Natural killer cell (primary cell): Measurements from ENCODE around the gene RAB9A. TPM values are rescaled to one million over a fixed set of nuclear protein-coding genes. Genes with fewer than 3 reads are reported as not detected.
A peak's percentile ranks its signal among the peaks of the same experiment; 100 is the strongest.

ENCODE experiments used
- ATAC-seq, 3 donors: fragments of 150-1000 bp in 2 of 3; fragments of 200-7000 bp in 1 of 3; cut with Tn5 transposase; 1 replicate in 1 of 3; 2 replicates in 2 of 3; pipeline ENCODE4 v1.10.0; 2021; ENCODE audit warnings: mild to moderate bottlenecking in 2 of 3, moderate library complexity in 2 of 3
- DNase-seq, 2 donors: peaks; one replicate each; pipeline versions ENCODE4 v3.0.0 to v3.0.0-alpha.2; 2013 to 2021; ENCODE audit warnings: mixed read lengths in 1 of 2
- H3K27ac ChIP-seq: one replicate; pipeline ENCODE4 v1.5.1; 2013; ENCODE audit warnings: mild to moderate bottlenecking, low read length
- H3K27me3 ChIP-seq: one replicate; pipeline ENCODE4 v1.6.1; 2013; ENCODE audit warnings: low read length; ENCODE audit not compliant: control insufficient read depth, insufficient read depth
- H3K36me3 ChIP-seq: one replicate; pipeline ENCODE4 v1.6.1; 2013; ENCODE audit warnings: low read length; ENCODE audit not compliant: control insufficient read depth, insufficient read depth
- H3K4me1 ChIP-seq: one replicate; pipeline ENCODE4 v1.6.1; 2013; ENCODE audit warnings: low read length; ENCODE audit not compliant: control insufficient read depth, insufficient read depth
- H3K4me3 ChIP-seq: one replicate; pipeline ENCODE4 v1.5.1; 2013; ENCODE audit warnings: low read length
- H3K9me3 ChIP-seq: one replicate; pipeline ENCODE4 v1.6.1; 2013; ENCODE audit warnings: low read length; ENCODE audit not compliant: control insufficient read depth, insufficient read depth
- H3K27ac Mint-ChIP-seq, 2 donors: one replicate each; pipeline ENCODE4 v1.8.0; 2022; ENCODE audit warnings: mild to moderate bottlenecking in 2 of 2, mixed read lengths in 2 of 2, moderate library complexity in 1 of 2
- H3K27me3 Mint-ChIP-seq, 2 donors: one replicate each; pipeline ENCODE4 v1.8.0; 2022; ENCODE audit warnings: low read depth in 2 of 2, mixed read lengths in 2 of 2
- H3K36me3 Mint-ChIP-seq: one replicate; pipeline ENCODE4 v1.8.0; 2022; ENCODE audit warnings: mixed read lengths
- H3K4me1 Mint-ChIP-seq, 2 donors: one replicate each; pipeline ENCODE4 v1.8.0; 2022; ENCODE audit warnings: mixed read lengths in 2 of 2
- H3K4me3 Mint-ChIP-seq: one replicate; pipeline ENCODE4 v1.8.0; 2022; ENCODE audit warnings: mild to moderate bottlenecking, moderate library complexity, mixed read lengths
- H3K9me3 Mint-ChIP-seq, 2 donors: one replicate each; pipeline ENCODE4 v1.8.0; 2022; ENCODE audit warnings: mixed read lengths in 2 of 2
- WGBS: methylation state at CpG from one replicate; pipeline ENCODE4 v1.1.7; 2013; ENCODE audit warnings: missing lambda C conversion rate; ENCODE audit not compliant: insufficient coverage; 5-methylcytosine and 5-hydroxymethylcytosine counted together
- intact Hi-C: fragments of 100-400 bp; cut with micrococcal nuclease; formaldehyde crosslinking; loops from one replicate; pipeline ENCODE4 v1.14.2; 2022
- total RNA-seq, 4 donors: library from RNA; stranded (reverse); fragments of 120-200 nt in 1 of 4; gene quantifications; one replicate each; pipeline versions ENCODE4 v1.2.3 to v1.2.4, GENCODE V29; 2013 to 2022
- TF ChIP-seq, protein P1 (sequence below): fragments of 200-600 bp; IDR thresholded peaks from one replicate; pipeline ENCODE4 v1.8.0; 2022; ENCODE audit warnings: antibody characterized with exemption

The RAB9A gene
- total RNA-seq, 3 donors from 2014 or later (not counting 1 experiment from before 2014, with no cell fraction given), result 27.0 to 36.9 (median 32.9) TPM

- ATAC-seq, result no peak
- H3K36me3 Mint-ChIP-seq, result no peaks in the 10 kb centered on the region
These were observed 5.4 kb downstream of the RAB9A start for GRCh38 chrX:13694359-13694758.

DNA sequence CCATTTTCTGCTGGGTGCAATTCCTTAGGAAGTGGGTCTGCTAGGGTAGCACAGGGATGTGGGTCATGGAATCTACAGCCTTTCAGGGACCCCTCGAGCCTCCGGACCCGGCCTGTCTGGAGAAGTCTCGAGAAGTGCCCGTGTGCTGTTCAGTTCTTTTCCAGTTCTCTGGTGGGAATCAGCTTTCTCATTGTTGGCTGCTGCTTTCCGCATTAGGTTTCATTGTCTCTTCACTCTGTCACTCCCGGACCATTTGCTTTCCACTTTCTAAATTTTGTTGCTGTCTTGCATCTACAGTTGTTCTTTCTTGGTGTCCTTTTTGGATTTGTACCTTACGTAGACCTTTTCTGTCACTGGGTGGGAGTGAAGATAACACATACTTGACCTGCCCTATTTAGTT, 6.1 kb downstream of the RAB9A start:
- H3K36me3 ChIP-seq, result no peaks in the 10 kb centered on the region
- intact Hi-C loops, result loop anchor here (10.0 kb wide), 2 partner anchors 610 to 740 kb away; no protein-coding TSS in a partner anchor
- H3K9me3 ChIP-seq, result no peaks in the 10 kb centered on the region
- peaks cover 73 to 75% of the 10 kb centered on the region in 2 donors for H3K4me1 Mint-ChIP-seq
- no peaks in the 10 kb centered on the region for H3K27me3 ChIP-seq
- peaks cover 62% of the 10 kb centered on the region for H3K4me1 ChIP-seq
- H3K27ac ChIP-seq, result no peak overlapping the region
- TF ChIP-seq, protein P1, sequence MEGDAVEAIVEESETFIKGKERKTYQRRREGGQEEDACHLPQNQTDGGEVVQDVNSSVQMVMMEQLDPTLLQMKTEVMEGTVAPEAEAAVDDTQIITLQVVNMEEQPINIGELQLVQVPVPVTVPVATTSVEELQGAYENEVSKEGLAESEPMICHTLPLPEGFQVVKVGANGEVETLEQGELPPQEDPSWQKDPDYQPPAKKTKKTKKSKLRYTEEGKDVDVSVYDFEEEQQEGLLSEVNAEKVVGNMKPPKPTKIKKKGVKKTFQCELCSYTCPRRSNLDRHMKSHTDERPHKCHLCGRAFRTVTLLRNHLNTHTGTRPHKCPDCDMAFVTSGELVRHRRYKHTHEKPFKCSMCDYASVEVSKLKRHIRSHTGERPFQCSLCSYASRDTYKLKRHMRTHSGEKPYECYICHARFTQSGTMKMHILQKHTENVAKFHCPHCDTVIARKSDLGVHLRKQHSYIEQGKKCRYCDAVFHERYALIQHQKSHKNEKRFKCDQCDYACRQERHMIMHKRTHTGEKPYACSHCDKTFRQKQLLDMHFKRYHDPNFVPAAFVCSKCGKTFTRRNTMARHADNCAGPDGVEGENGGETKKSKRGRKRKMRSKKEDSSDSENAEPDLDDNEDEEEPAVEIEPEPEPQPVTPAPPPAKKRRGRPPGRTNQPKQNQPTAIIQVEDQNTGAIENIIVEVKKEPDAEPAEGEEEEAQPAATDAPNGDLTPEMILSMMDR, result no peak
- ATAC-seq, result no peak
- DNase-seq, result no peak
- WGBS, result 72% methylated on average over 6 of the region's 8 CpGs
- H3K27me3 Mint-ChIP-seq, result no peaks in the 10 kb centered on the region
- peak overlapping the region; percentile 11 for H3K4me3 Mint-ChIP-seq
- H3K4me3 ChIP-seq, result no peak overlapping the region
- no peaks in the 10 kb centered on the region for H3K36me3 Mint-ChIP-seq
- no peaks in the 10 kb centered on the region for H3K9me3 Mint-ChIP-seq
- H3K27ac Mint-ChIP-seq, result peak overlapping the region; percentile 71 to 88

More at GRCh38 chrX:13694359-13694758, 5.4 kb downstream of the RAB9A start:
- H3K36me3 ChIP-seq, result no peaks in the 10 kb centered on the region
- 100% methylated on average over 1 of the region's 2 CpGs for WGBS
- intact Hi-C loops, result loop anchor here (10.0 kb wide), 2 partner anchors 610 to 740 kb away; no protein-coding TSS in a partner anchor
- no peaks in the 10 kb centered on the region for H3K9me3 ChIP-seq
- TF ChIP-seq, protein P1, result no peak
- no peak for DNase-seq
- peaks cover 71 to 72% of the 10 kb centered on the region in 2 donors for H3K4me1 Mint-ChIP-seq
- H3K27me3 ChIP-seq, result no peaks in the 10 kb centered on the region
- H3K4me3 Mint-ChIP-seq, result no peak overlapping the region
- peak overlapping the region; percentile 86 to 88 for H3K27ac Mint-ChIP-seq
- no peaks in the 10 kb centered on the region for H3K9me3 Mint-ChIP-seq
- H3K27ac ChIP-seq, result no peak overlapping the region
- no peak overlapping the region for H3K4me3 ChIP-seq
- H3K27me3 Mint-ChIP-seq, result no peaks in the 10 kb centered on the region
- H3K4me1 ChIP-seq, result peaks cover 56% of the 10 kb centered on the region

DNA sequence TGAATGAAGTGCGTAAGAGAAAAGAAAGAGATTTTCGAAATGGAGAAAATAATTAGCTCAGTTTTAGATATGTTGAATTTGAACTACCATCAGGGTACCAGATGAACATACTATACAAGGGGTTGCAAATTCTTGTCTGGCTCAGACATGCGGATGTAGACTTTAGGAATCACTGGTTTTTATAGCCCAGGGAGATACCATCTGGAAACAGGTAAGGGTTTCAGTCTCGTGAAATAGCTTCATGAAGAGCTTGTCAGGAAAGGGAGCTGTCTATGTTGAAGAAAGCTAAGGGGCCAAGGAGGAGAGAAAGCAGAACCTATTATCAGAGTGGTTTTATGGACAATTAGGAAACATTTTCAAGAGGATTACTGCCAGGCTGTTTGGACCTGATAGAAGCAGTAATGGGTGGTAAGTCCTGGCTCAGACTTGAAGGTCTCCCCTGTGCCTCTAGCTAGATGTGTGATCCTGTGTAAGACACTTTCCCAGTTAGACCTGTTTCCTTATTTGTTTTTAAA, 6.7 kb downstream of the RAB9A start:
- intact Hi-C loops, result loop anchor here (2.0 to 10.0 kb wide), 3 partner anchors 21 to 741 kb away; no protein-coding TSS in a partner anchor
- Mint-ChIP-seq H3K9me3 (no peaks in the 10 kb centered on the region), H3K27me3 (no peaks in the 10 kb centered on the region), H3K27ac (peak overlapping the region; percentile 71 to 88), H3K36me3 (no peaks in the 10 kb centered on the region), H3K4me3 (peak overlapping the region; percentile 11), H3K4me1 (peaks cover 70 to 72% of the 10 kb centered on the region in 2 donors)
- TF ChIP-seq, protein P1, result no peak
- Histone ChIP-seq H3K4me3 (no peak overlapping the region), H3K4me1 (peaks cover 65% of the 10 kb centered on the region), H3K27ac (peak overlapping the region; percentile 33), H3K36me3 (no peaks in the 10 kb centered on the region), H3K27me3 (no peaks in the 10 kb centered on the region), H3K9me3 (no peaks in the 10 kb centered on the region)
- 86% methylated on average over 4 of the region's 4 CpGs for WGBS
- DNase-seq, result no peak
- ATAC-seq, result no peak
